Stomach (tissue), 9 donors: ENCODE data around the gene CELA2A. TPM values are rescaled to one million over a fixed set of nuclear protein-coding genes. Genes with fewer than 3 reads are reported as not detected.
"Not testable (repeated sequence)": the region's sequence is repeated elsewhere in the genome, so short reads cannot be mapped to it uniquely, and the experiment has no call there.

ENCODE experiments used
- DNase-seq, 2 donors: peaks; one replicate each; pipeline versions ENCODE4 v3.0.0 to v3.0.0-alpha.2; 2013 to 2019
- H3K27ac ChIP-seq, 5 donors: fragments of 200-600 bp in 4 of 5; sonication (generic) in 4 of 5; one replicate each; pipeline ENCODE4 v1.5.1; 2013 to 2019; ENCODE audit warnings: mild to moderate bottlenecking in 1 of 5, moderate library complexity in 1 of 5
- H3K27me3 ChIP-seq, 3 donors: fragments of 200-600 bp; sonication (generic); one replicate each; pipeline ENCODE4 v1.5.1; 2017 to 2019; ENCODE audit warnings: mixed run types in 1 of 3
- H3K36me3 ChIP-seq, 4 donors: fragments of 200-600 bp; sonication (generic); 1 replicate in 3 of 4; 2 replicates in 1 of 4; pipeline ENCODE4 v1.5.1; 2016 to 2019
- H3K4me1 ChIP-seq, 4 donors: fragments of 200-600 bp; sonication (generic); one replicate each; pipeline ENCODE4 v1.5.1; 2016 to 2019
- H3K4me3 ChIP-seq, 4 donors: fragments of 200-600 bp; sonication (generic) in 3 of 4; one replicate each; pipeline ENCODE4 v1.5.1; 2016 to 2019; ENCODE audit warnings: mild to moderate bottlenecking in 1 of 4
- H3K9me3 ChIP-seq, 4 donors: fragments of 200-600 bp; sonication (generic); one replicate each; pipeline ENCODE4 v1.5.1; 2016 to 2019
- EP300 ChIP-seq: sonication (generic); formaldehyde crosslinking; IDR thresholded peaks from one replicate; pipeline ENCODE4 v1.6.1; 2017; ENCODE audit warnings: antibody characterized with exemption
- POLR2A ChIP-seq, 4 donors: fragments of 450-650 bp; IDR thresholded peaks; one replicate each; pipeline ENCODE4 v1.6.1; 2016; ENCODE audit warnings: antibody characterized with exemption in 4 of 4, control low read depth in 2 of 4, mild to moderate bottlenecking in 1 of 4, moderate library complexity in 1 of 4
- POLR2AphosphoS5 ChIP-seq, 3 donors: sonication (generic); formaldehyde crosslinking; IDR thresholded peaks; one replicate each; pipeline ENCODE4 v1.6.1; 2016; ENCODE audit warnings: antibody characterized with exemption in 3 of 3
- WGBS, 5 donors: extraction: QIAGEN DNeasy Blood & Tissue Kit in 3 of 5; methylation state at CpG; one replicate each; pipeline versions ENCODE4 v1.1.5 to v1.1.7; 2013 to 2018; 5-methylcytosine and 5-hydroxymethylcytosine counted together
- intact Hi-C: fragments of 100-400 bp; cut with DNase I; formaldehyde crosslinking; loops from one replicate; pipeline ENCODE4 v1.15.1; 2023; ENCODE audit warnings: low total_unique reads
- polyA plus RNA-seq, 3 donors: library from polyadenylated mRNA; stranded (reverse); fragments of 200-250 nt; gene quantifications; one replicate each; pipeline ENCODE4 v1.2.3, GENCODE V29; 2013
- total RNA-seq, 5 donors: library from RNA; depleted of rRNA; stranded (reverse); fragments of >200 nt; gene quantifications; one replicate each; pipeline versions ENCODE4 v1.1.0 to v1.2.3, GENCODE V29; 2014 to 2016
- TF ChIP-seq, protein P1 (sequence below), 7 experiments: fragments of 450-650 bp in 4 of 7; fragments of 200-600 bp in 3 of 7; sonication (generic) in 3 of 7; IDR thresholded peaks; one replicate each; pipeline ENCODE4 v1.5.1; 2016 to 2019; ENCODE audit warnings: antibody characterized with exemption in 7 of 7, control low read depth in 2 of 7, mild to moderate bottlenecking in 1 of 7
- donor health status: healthy with polysubstance abuse.
- donor health status: Bipolar disorder and iron deficiency.
- donor health status: healthy.

Gene CELA2A
- total and polyA plus RNA-seq, 8 donors = 0.43 to 3.1 (median 1.1) TPM; not detected in 4

DNA sequence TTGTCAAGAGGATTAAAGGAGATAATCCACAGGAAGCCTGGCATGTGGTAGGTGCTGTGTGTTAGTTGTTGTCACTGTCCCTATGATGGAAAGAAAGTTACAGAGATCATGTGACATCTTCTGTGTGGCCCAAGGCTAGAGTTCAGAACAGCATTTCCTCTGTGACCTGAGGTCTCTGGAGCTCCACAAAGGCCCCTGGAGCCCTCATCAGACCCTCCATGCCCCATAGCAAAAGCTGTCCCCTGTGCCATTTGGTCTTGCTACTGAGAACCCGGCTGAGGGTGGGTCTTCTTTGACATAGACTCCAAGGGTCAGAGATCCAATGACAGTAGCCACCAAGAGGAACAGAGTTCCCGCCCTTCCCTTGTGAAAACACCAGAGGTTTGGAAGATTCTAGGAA lies 27.4 kb downstream of the CELA2A start:
- no peak overlapping the region for H3K4me3 ChIP-seq
- 87 to 91% (median 90%) methylated on average over 2 of the region's 2 CpGs for WGBS, 5 donors
- no peaks in the 10 kb centered on the region for H3K9me3 ChIP-seq
- no peak overlapping the region for H3K27ac ChIP-seq
- no peak for DNase-seq
- peaks cover 0 to 22% (median 13%) of the 10 kb centered on the region in 4 donors for H3K36me3 ChIP-seq
- no peaks in the 10 kb centered on the region for H3K4me1 ChIP-seq
- TF ChIP-seq POLR2A (IDR thresholded peaks at IDR 0.05) = no peak
- TF ChIP-seq EP300 = no peak
- TF ChIP-seq, protein P1, sequence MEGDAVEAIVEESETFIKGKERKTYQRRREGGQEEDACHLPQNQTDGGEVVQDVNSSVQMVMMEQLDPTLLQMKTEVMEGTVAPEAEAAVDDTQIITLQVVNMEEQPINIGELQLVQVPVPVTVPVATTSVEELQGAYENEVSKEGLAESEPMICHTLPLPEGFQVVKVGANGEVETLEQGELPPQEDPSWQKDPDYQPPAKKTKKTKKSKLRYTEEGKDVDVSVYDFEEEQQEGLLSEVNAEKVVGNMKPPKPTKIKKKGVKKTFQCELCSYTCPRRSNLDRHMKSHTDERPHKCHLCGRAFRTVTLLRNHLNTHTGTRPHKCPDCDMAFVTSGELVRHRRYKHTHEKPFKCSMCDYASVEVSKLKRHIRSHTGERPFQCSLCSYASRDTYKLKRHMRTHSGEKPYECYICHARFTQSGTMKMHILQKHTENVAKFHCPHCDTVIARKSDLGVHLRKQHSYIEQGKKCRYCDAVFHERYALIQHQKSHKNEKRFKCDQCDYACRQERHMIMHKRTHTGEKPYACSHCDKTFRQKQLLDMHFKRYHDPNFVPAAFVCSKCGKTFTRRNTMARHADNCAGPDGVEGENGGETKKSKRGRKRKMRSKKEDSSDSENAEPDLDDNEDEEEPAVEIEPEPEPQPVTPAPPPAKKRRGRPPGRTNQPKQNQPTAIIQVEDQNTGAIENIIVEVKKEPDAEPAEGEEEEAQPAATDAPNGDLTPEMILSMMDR (IDR thresholded peaks at IDR 0.05) = no peak
- TF ChIP-seq POLR2AphosphoS5 (IDR thresholded peaks at IDR 0.05) = no peak
- intact Hi-C loops = no loop called here
- H3K27me3 ChIP-seq = no peaks in the 10 kb centered on the region

DNA sequence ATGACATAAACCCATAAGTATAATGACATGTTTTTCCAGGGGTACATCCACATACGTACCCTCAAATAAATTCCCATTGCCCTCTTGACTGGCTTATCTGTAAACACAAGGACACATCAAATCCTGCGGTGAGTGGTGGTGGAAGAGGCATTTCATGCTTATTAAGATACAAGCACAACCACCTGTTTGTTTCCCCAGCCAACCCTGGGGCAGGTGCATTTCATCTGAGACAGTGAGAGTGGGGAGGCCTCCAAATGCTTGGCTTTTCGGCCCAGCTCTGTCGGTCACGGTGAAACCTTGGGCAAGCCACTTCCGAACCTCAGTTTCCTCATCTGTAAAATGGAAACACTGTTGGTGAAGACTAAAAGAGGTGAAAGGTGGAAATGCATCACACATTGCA lies 27.9 kb downstream of the CELA2A start:
- H3K27me3 ChIP-seq, H3K27ac ChIP-seq, H3K4me1 ChIP-seq, H3K9me3 ChIP-seq, H3K4me3 ChIP-seq, DNase-seq, intact Hi-C loops: not testable (repeated sequence)
- peaks cover 0 to 22% (median 13%) of the 10 kb centered on the region in 4 donors for H3K36me3 ChIP-seq
- 92 to 95% (median 93%) methylated on average over 6 of the region's 6 CpGs for WGBS, 5 donors

DNA sequence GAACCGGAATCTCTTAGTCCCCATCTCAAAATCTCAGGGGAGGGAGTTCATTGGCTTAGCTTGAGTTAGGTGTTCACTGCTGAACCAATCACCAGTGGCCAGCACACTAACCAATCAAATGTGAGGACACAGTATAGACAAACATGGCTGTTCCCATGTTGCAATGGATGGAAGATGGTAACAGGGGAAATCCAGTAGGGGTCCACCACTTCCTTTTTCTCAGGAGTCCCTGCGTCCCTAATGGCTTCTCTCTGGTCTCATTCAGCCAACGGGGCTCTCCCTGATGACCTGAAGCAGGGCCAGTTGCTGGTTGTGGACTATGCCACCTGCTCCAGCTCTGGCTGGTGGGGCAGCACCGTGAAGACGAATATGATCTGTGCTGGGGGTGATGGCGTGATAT lies 29.1 kb downstream of the CELA2A start:
- WGBS, 5 donors = 92 to 96% (median 95%) methylated on average over 6 of the region's 6 CpGs
- intact Hi-C loops = no loop called here
- no peak for TF ChIP-seq EP300
- TF ChIP-seq, protein P1 (IDR thresholded peaks at IDR 0.05) = no peak
- no peak for TF ChIP-seq POLR2AphosphoS5 (IDR thresholded peaks at IDR 0.05)
- no peak for TF ChIP-seq POLR2A (IDR thresholded peaks at IDR 0.05)
- no peak overlapping the region for H3K27ac ChIP-seq
- no peaks in the 10 kb centered on the region for H3K9me3 ChIP-seq
- H3K4me1 ChIP-seq = no peaks in the 10 kb centered on the region
- H3K27me3 ChIP-seq = no peaks in the 10 kb centered on the region
- H3K36me3 ChIP-seq = peaks cover 0 to 27% (median 17%) of the 10 kb centered on the region in 4 donors
- no peak for DNase-seq
- no peak overlapping the region for H3K4me3 ChIP-seq

DNA sequence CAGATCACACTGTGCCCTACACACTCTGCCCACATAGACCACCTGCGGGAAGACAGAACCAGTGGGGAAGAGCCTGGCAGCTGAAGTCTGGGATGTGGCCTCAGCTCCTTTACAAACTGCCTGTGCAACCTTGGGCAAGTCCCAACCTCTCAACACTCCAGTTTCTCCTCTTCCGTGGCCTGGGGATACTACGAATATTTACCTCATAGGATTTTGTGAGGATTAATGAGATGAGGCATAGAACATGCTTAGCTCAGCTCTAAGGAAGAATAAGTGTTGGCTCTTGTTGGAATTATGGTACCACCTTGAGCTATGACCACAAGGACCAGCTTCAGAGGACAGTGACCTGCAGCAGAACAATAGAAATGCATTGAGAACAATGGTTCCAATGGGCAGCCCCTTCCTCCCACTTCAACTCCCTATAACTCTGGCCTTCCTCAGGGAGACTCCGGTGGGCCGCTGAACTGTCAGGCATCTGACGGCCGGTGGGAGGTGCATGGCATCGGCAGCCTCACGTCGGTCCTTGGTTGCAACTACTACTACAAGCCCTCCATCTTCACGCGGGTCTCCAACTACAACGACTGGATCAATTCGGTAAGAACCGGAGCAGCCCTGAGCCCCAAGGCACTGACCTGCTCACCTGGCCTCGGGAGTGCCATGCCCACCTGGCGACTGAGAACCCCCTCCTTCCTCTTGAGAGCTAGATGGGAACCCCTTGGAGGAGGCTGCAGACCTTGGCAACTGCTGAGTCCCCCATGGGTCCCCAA lies 30.5 kb downstream of the CELA2A start:
- peaks cover 0 to 40% (median 31%) of the 10 kb centered on the region in 4 donors for H3K36me3 ChIP-seq
- H3K4me3 ChIP-seq, DNase-seq, H3K4me1 ChIP-seq, H3K9me3 ChIP-seq, intact Hi-C loops, H3K27ac ChIP-seq, H3K27me3 ChIP-seq: not testable (repeated sequence)
- 92 to 96% (median 95%) methylated on average over 7 to 17 of the region's 17 CpGs for WGBS, 5 donors

DNA sequence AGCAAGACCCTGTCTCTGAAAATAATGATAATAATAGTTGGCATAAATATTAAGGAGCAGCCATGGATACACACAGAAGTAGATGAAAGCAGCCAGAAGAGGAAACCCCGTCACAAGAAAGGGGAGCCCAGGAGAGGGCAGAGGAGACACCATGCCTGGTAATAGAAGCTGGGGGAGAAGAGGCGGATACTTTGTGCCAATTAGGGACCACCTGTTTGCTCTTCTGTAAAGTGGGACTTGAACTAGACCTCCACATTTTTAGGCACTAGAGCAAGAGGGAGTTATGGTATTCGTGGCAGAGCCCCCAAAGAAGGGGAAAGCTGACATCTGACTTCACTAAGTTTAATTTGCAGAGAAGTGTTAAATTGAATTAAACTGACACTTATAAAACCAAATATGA lies 31.8 kb downstream of the CELA2A start:
- TF ChIP-seq POLR2AphosphoS5 (IDR thresholded peaks at IDR 0.05) = no peak
- no peak for TF ChIP-seq EP300
- TF ChIP-seq POLR2A (IDR thresholded peaks at IDR 0.05) = no peak
- TF ChIP-seq, protein P1 (IDR thresholded peaks at IDR 0.05) = no peak
- no peak for DNase-seq
- Histone ChIP-seq H3K27me3 (no peaks in the 10 kb centered on the region), H3K27ac (no peak overlapping the region), H3K36me3 (peaks cover 8 to 53% (median 44%) of the 10 kb centered on the region in 4 donors), H3K4me1 (no peaks in the 10 kb centered on the region), H3K9me3 (no peaks in the 10 kb centered on the region), H3K4me3 (no peak overlapping the region)
- WGBS, 5 donors = 88 to 96% (median 91%) methylated on average over 3 of the region's 3 CpGs
- intact Hi-C loops = no loop called here
